OCI-LY3 (cell line): ENCODE measurements around the gene CYP2A7.
"Not testable (repeated sequence)": the region's sequence is repeated elsewhere in the genome, so short reads cannot be mapped to it uniquely, and the experiment has no call there.

Experiments used
- EZH2phosphoT487 ChIP-seq: fragments of 200-600 bp; shearing (Covaris generic); IDR thresholded peaks from 2 replicates; pipeline ENCODE4 v1.6.1; 2018; ENCODE audit warnings: antibody characterized with exemption, mixed run types, low read depth
- TF ChIP-seq, protein P1 (sequence below): fragments of 200-600, 300-600 bp; sonication (generic); IDR thresholded peaks from 2 replicates; pipeline ENCODE4 v1.5.1; 2014; ENCODE audit warnings: antibody characterized with exemption, low read length, low read depth

DNA sequence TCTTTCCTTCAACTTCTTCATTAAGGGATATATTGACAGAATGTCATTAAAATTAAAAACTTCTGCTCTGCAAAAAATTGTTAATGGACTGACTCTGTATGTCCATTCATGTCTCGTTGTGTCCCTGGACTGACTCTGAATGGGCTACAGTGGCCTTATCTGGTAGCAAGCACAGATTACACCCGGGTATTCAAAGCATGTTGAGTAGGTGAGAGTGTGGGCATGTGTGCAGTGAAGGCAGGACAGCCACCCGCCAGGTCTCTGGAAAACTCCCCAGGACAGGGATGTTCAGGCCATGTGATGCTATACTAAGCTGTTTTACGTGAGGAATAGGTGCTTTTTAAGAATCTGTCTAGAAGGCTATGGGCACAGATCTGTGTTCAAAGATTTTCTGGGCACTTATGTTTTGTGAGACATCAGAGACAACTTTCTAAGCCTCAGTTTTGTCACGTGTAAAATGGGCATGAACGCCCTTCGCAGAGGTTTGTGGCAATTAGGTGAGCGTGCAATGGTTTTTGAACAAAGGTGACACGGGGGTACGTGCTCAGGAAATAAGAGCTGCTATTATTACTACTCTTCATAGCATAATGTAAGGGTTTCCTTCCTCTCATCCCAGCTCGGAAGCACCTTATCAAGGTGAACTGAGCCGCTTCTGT is 38.9 kb downstream of the CYP2A7 start:
- TF ChIP-seq, protein P1, sequence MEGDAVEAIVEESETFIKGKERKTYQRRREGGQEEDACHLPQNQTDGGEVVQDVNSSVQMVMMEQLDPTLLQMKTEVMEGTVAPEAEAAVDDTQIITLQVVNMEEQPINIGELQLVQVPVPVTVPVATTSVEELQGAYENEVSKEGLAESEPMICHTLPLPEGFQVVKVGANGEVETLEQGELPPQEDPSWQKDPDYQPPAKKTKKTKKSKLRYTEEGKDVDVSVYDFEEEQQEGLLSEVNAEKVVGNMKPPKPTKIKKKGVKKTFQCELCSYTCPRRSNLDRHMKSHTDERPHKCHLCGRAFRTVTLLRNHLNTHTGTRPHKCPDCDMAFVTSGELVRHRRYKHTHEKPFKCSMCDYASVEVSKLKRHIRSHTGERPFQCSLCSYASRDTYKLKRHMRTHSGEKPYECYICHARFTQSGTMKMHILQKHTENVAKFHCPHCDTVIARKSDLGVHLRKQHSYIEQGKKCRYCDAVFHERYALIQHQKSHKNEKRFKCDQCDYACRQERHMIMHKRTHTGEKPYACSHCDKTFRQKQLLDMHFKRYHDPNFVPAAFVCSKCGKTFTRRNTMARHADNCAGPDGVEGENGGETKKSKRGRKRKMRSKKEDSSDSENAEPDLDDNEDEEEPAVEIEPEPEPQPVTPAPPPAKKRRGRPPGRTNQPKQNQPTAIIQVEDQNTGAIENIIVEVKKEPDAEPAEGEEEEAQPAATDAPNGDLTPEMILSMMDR: not testable (repeated sequence)
- not testable (repeated sequence) for TF ChIP-seq EZH2phosphoT487
